ENCODE data around the gene CDK2.
"Not testable (repeated sequence)": the region's sequence is repeated elsewhere in the genome, so short reads cannot be mapped to it uniquely, and the experiment has no call there.

CDK2 gene

DNA sequence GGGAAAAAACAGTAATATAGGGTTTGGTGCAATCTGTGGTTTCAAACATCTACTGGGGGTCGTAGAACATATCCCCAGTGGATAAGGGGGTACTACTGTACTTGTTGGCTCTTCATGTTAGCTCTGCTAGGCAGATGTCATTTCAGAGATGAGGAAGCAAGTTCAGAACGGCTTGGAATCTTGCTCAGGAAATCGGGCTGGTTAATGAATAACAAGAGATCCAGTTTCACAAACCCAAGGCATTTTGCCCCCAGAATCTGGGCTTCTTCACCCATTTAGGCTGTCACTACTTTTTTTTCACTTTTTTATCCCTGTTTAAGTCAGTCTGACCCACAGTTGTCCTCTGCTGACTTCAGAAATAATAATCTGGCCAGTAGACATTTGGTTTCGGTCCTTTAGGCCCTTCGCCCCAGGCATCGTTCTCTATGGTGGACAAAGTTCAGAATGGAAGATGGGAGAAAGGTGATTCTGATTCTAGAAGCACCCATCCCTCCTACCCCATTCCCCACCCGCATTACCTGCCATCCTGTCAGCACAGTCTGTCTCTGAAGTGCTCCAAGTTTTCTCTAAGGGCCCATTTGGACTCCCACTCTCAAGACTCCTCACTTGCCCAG is 35.0 kb downstream of the CDK2 start:
- DNase-seq (ENCODE audit: insufficient read length, low spot score): no peak
- no peak for FAIRE-seq
- TF ChIP-seq POLR2A (IDR thresholded peaks at IDR 0.05; ENCODE audit: low read depth, low read length): no peak

DNA sequence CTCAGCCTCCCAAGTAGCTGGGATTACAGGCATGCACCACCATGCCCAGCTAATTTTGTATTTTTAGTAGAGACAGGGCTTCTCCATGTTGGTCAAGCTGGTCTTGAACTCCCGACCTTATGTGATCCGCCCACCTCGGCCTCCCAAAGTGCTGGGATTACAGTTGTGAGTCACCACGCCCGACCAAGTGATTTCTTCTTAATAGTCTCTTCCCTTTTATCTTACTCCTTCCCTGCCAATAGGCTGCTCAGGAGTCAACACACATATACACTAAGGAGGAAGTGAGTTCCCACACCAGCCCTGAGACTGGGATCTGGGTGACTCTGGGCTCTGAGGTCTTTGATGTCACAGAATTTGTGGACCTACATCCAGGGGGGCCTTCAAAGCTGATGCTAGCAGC is 36.7 kb downstream of the CDK2 start:
- not testable (repeated sequence) for FAIRE-seq; DNase-seq (ENCODE audit: insufficient read length, low spot score)

DNA sequence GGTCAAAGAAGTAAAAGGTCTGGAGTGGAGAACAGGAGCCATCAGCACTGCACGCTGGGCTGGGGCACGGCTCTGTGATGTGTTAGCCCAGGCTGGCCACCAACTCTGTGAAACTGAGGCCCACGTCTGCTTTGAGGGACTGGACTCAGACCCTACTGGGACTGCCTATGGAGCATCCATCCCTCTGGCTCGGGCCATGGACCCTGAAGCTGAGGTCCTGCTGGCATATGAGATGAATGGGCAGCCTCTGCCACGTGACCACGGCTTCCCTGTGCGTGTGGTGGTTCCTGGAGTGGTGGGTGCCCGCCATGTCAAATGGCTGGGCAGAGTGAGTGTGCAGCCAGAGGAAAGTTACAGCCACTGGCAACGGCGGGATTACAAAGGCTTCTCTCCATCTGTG is 37.6 kb downstream of the CDK2 start:
- FAIRE-seq (no peak), DNase-seq (ENCODE audit: insufficient read length, low spot score) (no peak)
- TF ChIP-seq POLR2A (IDR thresholded peaks at IDR 0.05; ENCODE audit: low read depth, low read length): no peak

DNA sequence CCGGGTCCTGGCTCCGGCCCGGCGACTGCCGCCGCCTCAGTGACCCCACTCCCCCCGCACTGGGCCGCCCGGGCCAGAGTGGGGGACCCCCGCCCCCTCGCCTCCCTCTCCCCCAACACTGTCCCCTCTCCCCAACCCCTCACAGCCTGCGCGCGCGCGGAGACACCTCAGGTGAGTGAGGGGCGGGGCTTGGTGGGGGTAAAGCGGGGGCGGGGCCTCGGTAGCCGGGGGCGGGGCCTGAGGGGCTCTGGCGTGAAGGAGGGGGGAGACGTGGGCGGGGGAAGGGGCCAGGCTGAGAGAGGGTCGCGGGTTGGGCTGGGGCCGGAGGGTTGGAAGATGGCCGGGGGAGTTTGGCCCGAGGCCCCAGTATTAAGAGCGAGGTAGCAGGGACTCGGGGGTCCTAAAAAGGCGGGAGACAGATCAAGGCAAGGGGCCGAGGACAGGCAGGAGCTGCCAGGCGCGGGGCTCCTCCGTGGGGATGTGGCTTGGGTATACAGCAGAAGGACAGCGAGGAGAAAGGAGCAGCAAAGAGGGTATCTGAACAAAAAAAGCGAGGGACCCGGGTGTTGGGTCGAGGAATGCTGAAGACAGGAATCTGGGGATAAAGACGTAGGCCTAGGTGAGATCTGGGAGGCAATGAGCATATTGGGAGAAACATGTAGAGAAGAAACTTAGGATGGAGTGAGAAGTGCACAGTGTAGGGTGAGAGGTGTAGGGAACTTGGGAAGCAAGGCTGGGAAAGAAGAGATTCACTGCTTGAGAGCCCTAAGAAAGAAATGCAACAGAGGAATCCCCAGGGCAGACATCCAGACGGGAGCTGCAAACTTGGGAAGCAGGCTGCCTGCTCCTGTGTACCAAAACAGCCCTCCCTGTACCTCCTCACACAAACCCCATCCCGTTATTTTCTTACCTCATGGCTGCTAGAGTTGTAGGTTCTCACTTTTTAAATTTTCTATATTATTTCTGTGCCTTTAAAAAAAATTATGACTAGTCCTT is 41.2 kb downstream of the CDK2 start:
- no peak for TF ChIP-seq POLR2A (IDR thresholded peaks at IDR 0.05; ENCODE audit: low read depth, low read length)
- FAIRE-seq: no peak
- DNase-seq (ENCODE audit: insufficient read length, low spot score): peak; percentile 45

DNA sequence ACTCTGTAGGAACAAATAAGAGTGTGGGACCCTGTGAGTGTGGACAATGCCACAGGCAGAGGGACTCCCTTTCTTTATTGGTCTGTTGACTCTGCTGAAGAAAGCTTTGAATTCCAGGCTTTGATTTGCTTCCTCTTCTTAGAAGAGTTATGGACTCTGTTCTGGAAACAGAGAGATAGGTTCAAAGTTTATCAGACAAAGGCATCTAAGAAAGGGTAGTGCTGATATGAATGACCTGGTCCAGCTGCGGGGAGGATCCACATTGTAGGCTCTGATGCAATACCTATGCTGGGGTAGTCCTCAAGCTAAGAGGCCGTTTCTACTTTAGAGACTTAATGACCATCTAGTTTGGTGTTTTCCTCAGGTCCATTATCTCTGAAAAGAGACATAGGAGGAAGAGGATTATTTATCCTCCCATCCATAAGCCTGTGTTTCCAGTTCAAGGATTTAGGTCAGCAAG is 43.5 kb downstream of the CDK2 start:
- DNase-seq (ENCODE audit: insufficient read length, low spot score): no peak
- no peak for TF ChIP-seq POLR2A (IDR thresholded peaks at IDR 0.05; ENCODE audit: low read depth, low read length)
- FAIRE-seq: no peak

DNA sequence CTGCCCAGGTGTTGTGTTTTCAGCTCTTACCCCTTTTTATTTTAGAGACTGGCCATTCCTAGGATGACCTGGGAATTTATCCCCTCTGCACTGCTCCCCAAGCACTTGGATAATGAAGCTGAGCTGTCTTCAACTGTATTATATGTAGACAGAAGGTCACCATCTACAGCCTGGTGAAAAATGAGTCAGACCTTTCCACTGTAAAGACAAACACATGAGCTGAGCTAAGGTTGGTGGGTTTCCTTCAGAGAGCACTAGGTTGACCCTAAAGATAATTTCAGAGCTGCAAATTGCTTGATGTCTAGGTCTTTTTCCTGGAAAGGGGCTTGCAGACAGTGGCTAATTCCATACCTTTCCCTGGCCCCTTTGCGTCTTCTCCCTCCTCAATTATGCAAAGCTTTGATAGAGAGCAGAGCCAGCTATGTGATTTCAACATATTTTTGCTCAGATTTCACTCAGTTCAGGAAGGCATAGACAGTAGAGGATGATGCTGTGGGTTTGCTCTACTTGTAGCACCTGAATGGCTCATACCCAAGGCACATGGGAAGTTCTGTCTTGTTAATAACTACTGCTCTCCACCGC is 45.0 kb downstream of the CDK2 start:
- DNase-seq (ENCODE audit: insufficient read length, low spot score) (no peak), FAIRE-seq (no peak)
- TF ChIP-seq POLR2A (IDR thresholded peaks at IDR 0.05; ENCODE audit: low read depth, low read length): no peak

DNA sequence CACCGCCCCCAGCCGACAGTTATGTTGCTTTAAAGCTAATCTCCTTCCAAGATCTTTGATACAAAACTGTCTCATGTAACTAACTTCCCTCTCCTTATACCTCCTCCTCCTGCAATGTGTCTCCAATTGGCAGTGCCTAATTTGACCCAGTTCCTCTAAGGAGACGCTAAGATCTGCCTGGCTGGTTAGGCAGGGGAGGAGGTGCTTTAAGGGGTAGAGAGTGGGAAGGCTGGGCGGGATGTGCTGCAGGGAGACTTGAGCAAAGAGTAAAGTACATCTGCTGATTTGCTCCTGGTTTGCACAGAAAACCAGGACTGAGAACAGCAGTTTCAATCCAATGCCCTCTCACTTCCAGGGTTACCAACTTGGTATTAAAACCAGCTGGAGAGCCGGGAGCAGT is 46.9 kb downstream of the CDK2 start:
- DNase-seq (ENCODE audit: insufficient read length, low spot score): no peak
- TF ChIP-seq POLR2A (IDR thresholded peaks at IDR 0.05; ENCODE audit: low read depth, low read length): no peak
- no peak for FAIRE-seq

DNA sequence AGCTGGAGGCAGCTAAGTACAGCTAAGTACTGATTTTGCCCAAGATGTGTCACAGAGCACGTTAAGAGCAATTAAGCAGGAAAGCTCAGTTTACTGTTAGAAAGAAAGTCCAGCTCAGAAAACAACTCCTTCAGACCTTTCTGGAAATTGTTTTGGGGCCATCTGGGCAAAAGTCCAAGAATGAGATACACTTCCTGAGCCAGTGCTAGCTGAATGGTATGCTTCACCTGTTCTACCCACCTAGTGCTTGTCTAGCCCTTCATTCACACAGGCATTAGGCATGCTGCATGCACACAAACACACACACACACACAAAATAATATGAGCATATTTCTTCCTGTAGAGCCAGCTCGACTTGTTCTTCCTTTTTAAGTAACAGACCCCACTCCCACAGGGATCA is 47.6 kb downstream of the CDK2 start:
- no peak for TF ChIP-seq POLR2A (IDR thresholded peaks at IDR 0.05; ENCODE audit: low read depth, low read length)
- DNase-seq (ENCODE audit: insufficient read length, low spot score) (no peak), FAIRE-seq (no peak)

DNA sequence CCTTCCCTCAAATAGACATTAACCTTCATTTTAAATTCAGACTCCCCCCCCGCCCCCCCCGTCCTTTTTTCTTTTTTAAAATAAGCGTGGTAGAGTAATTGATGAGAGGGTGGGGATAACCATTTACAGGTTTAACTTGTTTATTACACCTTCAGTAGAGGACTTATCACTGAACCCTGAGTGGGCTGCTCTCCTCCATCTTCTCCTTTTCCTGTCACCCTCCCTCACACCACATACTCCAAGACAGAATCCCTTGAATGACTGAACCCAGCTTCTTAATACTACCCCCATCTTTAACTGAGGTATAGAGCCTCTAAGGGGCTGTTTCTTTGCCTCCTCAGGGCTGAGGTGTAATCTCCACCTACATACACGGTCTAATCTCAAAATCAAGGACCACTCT is 50.6 kb downstream of the CDK2 start:
- FAIRE-seq (no peak), DNase-seq (ENCODE audit: insufficient read length, low spot score) (no peak)
- no peak for TF ChIP-seq POLR2A (IDR thresholded peaks at IDR 0.05; ENCODE audit: low read depth, low read length)

DNA sequence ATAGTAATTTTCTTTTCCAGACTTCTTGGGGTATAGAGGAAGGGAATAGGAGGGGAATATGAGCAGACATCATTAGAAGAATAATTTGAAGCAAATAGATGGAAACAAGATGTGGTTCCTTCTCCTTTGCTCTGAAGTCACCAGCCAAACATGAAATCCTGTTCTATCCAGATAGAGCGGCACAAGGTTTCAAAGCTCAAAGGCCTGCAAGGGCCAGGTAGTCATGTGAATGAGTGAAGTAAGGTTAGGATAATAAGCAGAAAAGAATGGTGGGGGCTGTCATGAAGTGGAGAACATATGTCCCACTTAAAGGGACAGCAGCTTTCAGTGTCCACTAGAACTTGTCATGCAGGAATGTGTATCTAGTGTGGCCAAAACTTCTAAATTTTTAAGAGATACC is 51.7 kb downstream of the CDK2 start:
- TF ChIP-seq POLR2A (IDR thresholded peaks at IDR 0.05; ENCODE audit: low read depth, low read length): no peak
- DNase-seq (ENCODE audit: insufficient read length, low spot score) (no peak), FAIRE-seq (no peak)

DNA sequence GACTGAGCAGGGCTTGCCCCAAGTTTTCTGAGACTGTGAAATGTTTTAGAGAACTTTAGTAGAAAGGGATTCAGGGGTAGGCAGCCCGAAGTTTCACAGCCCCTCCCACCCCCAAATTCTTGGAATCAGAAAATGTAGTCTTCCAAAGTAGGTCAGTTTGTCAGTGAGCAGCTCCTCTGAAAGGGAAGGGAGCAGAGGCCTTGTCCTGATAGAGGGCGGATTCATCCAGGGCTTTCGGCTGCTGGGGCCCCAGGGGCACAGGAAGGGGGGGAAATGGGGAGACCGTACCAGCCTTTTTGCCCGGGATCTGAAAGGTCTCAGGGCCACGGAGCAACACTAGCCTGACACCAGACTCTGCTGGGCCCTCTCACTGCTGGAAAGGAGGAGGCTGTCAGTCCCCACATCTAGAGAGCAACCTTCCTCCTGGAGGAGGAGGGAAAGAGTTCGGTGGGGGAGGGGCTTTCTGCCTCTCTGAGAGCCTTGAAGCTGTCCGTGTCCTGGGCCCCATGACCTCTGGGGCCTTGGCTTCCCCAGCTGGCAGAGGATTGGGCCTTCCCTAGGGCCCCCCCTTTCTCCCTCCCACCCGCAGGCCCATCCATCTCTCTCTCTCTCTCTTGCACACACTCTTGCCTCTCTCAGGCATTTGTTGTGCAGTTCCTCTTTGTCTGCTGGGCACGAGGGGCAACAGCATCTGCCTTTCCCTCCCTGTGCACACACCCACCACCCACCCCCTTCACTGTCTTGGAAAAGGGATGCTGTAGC is 54.0 kb downstream of the CDK2 start, which contains the start of gene IKZF4:
Gene IKZF4 (plus strand): TSS at position 621 of the 762 bp plus-strand sequence. CDS start 451 bp downstream, outside the sequence.
- no peak for DNase-seq (ENCODE audit: insufficient read length, low spot score)
- FAIRE-seq: no peak
- TF ChIP-seq POLR2A (IDR thresholded peaks at IDR 0.05; ENCODE audit: low read depth, low read length): no peak

DNA sequence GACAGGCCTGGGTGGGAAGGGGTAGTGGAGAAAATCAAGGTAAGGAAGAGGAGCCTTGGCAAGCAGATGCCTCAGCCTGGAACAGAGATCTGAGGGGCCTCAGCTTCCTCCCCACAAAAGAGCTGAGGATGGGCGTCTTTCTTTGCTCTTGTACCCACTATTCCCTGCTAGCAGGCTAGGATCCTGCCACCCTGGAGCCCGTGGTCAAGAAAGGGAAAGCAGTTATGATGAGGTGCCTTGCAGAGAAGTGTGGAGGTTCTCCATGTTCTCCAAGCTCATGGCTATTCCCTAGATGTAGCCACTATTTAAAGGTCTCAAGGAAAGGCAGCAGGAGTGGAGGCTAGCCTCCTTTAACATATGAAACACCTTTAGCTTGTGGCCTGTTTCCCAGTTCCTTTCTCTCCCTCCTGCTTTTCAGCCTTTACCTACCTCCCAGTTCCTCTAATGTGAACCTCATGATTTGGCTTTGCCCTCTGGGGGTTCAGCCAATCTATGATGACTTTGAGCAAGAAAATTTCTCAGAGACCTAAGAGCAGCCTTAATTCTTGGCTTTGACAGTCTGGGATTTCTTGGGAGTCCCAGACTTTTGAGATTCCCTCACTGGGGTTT is 55.4 kb downstream of the CDK2 start:
- DNase-seq (ENCODE audit: insufficient read length, low spot score) (no peak), FAIRE-seq (no peak)
- no peak for TF ChIP-seq POLR2A (IDR thresholded peaks at IDR 0.05; ENCODE audit: low read depth, low read length)

Data from H54 (cell line).